Stimulated activated CD8-positive, alpha-beta memory T cell treated with anti-CD3 and anti-CD28 coated beads, Interleukin-7, amount 100 ng/mL, for 1 hour (primary cell): Measurements from ENCODE around the gene RAB1B.
"Not testable (repeated sequence)": the region's sequence is repeated elsewhere in the genome, so short reads cannot be mapped to it uniquely, and the experiment has no call there.

Experiments
- DNase-seq, 2 donors: peaks; one replicate each; pipeline ENCODE4 v3.0.0-alpha.2; 2020; ENCODE audit warnings: low read depth in 2 of 2

The RAB1B gene

DNA sequence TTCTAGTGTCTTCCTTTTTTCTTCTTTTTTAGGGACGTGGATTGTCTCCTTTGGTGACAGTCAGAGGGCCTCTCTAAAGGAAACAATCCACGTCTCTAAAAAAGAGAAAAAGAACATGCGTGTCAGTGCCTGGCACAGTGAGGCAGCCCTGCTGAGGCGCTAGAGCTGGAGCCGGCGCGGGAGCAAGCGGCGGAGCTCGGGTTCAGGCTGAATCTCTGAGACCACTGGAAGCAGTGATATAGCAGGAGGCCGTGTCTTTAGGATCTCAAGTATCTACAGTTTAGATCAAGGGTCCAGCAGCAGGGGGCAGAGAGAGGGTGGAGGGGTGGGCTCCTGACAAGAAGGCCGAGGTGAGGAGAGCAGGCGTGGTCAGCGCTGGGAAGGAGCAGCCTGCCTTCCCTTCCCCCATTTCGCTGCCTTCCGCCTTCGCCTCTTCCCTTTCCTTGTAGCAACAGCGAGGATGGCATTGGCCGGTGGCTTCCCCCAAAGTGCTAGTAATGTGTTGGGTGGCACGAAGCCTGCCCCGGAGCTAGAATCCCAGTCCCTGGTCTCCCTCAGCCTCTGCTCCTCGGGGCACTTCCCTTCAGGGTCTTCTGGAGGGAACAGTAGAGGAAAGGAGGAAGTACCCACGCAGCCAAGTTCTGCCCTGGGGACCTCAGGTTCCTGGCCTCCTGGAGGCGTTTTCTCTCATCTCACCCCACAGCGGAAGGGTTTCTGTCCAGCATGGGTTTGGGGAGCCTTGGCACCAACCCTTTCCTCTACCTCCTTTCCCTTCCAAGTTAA lies 28.2 kb upstream of the RAB1B start:
- DNase-seq: no peak

DNA sequence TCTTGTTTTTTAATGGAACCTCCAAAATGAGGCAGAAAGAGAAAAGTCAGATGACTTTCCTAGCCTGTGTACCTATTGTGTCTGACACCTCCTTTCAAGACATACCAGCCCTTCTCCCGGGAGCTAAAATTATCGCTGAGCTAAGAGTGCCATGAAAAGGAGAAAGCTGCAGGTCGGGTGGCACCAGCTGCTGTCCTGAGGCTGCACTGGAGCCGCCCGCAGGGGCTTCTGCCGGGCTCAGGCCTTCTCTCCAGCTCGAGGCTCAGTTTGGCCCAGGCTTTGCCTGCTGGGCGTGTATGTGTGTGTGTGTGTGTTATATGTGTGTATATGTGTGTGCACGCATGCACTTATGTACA lies 27.7 kb upstream of the RAB1B start:
- DNase-seq: no peak

DNA sequence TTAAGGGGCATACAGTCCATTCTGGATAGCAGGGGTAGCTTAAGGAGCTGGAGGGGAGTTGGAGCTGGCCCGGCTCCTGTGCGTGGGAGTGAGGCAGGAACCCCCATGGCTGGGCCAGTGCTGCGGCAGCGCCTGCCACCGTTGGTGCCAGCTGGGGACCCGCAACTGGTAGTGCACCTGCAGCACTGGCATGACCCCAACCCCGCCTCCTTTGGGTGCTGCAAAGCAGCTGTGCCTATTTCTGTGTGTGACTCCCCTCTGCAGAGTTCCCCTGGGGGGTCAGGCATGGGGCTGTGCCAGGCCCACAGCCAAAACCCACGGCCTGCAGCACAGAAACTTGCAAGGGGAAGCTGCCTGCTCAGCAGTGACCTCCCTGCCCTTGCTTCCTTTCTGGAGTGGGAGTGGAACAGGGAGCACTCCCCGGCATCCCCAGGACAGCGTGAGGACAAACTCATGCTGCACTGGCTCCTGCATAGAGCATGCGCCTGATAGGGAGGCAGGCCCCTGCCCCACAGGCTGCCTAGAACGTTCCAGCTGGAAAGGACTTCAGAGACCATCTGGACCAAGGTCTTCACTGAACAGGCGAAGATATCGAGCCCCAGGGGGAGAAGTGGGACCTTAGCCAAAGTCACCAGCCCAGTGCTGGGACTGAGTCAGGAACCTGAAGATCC lies 26.2 kb upstream of the RAB1B start:
- DNase-seq: no peak

DNA sequence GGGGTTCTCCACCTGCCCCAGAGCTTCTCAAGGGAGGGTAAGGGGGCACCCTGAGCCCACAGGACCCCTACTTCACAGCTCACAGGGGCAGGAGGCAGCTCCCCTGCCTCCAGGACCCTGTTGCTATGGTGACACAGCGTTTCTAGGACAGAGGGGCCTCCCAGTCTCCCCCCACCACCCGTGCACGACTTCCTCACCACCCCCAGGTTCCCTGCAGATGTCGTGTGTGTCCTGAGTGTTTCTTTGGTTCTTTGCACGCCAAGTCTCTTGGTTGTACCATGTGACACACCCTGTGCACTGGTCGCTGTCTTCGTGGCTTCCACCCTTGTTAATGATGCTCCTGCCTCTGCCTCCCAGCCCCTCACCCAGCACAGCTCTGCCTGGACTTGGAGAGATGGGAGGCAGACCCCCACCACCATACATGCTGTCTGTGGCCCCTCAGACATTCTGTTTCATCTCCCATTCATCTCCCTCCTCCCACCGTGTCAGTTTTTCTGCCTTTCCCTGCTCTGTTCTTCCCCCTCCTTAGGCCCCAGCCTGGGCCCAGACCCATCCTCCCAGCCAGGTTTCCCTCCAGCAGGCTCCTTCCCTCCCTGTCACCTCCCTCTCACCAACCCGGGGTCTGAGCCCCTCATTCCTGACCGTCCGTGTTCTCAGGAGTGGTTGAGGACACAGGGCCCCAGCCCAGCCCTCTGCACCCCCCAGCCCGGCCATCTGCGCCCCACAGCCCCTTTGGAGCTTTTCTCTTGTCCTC lies 24.5 kb upstream of the RAB1B start:
- DNase-seq: no peak

DNA sequence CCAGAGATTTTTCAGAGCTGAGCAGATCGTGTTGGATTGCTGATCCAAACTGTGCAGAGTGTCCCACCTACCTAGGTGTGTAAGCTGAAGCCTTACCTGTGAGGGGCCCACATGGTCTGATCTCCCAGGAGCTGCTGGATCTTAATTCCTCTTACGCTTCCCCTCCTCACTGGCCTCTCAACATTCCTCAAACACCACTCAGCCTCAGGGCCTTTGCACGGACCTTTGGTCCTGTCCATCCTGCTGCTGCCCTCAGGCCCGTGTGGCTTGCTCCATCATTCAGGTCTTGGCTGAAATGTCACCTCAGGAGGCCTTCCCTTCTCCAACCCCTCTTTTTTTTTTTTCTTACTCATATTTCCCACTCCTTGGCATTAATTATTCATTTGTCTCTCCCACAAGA lies 21.1 kb upstream of the RAB1B start:
- no peak for DNase-seq

DNA sequence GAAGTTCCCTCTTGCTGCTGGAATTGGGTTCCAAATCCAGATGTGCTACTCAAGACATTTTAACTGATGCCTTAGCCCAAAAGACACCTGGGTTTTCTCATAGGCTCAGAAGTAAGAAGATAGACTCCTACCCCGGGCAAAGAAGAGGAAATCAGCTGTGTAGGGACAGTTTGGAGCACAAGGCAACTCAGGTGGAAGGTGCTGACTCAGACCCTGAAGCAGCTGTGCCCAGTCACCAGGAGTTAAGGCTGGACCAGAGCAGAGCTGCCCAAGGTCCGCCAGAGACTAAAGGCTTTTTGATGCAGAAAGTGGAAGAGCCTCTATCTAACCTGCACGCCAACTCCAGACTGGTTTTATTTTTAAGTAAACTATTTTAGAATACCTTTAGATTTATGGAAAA lies 20.6 kb upstream of the RAB1B start:
- DNase-seq: no peak

DNA sequence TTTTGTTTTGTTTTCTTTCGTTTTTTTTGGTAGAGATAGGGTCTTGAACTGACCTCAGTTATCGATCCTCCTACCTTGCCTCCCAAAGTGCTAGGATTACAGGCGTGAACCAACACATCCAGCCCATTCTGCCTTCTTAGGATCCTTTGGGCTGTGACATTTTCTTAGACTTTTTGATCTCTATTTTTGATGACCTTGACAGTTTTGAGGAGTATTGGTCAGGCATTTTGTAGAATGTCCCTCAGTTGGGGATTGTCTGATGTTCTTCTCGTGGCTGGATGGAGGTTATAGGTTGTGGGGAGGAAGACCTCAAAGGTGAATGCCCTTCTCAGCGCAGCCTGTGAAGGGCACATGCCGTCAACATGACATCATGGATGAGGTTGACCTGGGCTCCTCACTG lies 19.5 kb upstream of the RAB1B start:
- no peak for DNase-seq

DNA sequence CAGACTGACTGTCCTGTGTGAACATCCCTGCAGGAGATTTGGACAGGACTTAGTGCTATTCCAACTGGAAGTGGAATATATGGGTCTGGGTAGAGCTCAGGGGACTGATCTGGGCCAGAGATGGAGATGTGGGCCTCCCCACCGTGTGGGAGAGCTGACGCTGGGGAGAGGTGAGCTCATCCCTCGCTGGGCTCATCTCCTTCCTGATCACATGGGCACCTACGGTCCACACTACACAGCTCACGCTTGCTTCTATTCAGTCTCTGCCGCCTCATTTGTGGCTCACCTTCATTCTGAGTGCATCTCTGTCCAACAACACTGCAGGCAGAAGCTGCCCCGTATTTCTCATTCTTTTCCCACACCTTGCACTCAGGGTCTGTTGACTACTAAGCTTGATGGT lies 16.6 kb upstream of the RAB1B start:
- DNase-seq: no peak

DNA sequence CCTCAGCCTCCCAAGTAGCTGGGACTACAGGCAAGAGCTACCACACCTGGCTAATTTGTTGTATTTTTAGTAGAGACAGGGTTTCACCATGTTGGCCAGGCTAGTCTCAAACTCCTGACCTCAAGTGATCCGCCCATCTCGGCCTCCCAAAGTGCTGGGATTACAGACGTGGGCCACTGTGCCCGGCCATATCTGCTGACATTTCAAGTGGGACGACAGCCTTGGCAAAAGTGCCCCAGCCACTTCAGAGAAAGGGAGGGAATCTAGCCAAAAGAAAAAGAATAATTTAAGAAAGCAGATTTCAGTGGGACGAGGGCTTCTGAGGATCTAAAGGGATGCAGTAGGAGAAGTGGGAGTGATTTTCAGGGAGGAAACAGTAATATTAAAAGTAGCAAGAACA lies 15.4 kb upstream of the RAB1B start:
- DNase-seq: not testable (repeated sequence)

DNA sequence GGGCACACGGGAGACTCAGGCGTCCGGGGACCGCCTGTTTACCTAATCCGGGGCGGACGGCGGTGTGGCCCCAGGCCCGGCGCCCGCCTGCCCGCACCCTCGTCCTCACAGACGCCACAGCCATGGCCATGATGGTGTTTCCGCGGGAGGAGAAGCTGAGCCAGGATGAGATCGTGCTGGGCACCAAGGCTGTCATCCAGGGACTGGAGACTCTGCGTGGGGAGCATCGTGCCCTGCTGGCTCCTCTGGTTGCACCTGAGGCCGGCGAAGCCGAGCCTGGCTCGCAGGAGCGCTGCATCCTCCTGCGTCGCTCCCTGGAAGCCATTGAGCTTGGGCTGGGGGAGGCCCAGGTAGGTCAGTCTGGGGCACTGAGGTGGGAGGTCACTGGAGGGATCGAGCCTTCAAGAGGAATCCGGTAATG lies 10.0 kb upstream of the RAB1B start:
- DNase-seq: no peak

DNA sequence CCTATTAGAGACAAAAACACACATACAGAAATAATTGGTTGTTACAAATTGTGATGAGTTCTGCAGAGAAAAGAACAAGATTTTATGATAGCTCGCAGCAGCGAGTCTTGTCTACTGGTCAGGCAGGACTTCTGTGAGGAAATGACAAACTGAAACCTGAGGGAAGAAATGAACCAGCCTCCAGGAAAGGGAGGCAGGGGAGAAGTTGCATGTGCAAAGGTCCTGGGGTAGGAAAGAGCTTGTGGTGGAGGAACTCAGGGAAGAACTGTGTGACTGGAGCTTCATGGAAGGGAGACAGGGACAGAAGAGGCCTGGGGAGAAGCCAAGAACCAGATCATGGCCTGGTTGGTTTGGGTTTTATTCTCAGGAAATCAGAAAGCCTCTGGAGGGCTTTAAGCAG lies 9.2 kb upstream of the RAB1B start:
- no peak for DNase-seq

DNA sequence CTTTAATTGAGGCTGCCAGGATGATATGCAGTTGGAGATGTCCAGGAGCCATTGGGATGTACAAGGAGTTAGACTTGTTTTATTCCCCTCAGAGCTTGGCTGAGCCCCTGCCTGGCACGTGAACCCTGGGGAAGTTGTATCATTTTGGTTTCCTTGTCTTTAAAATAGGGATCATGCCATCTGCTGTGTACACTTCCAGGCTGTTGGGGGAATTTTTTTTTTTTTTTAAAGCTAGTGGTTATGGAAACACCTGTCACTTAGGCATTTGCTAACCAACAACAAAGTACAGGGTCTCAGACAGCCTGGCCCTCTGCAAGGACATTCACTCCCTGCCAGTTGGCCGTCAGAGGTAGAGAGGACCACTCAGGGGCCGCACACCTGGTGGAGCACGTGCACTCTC lies 8.5 kb upstream of the RAB1B start:
- DNase-seq: no peak

DNA sequence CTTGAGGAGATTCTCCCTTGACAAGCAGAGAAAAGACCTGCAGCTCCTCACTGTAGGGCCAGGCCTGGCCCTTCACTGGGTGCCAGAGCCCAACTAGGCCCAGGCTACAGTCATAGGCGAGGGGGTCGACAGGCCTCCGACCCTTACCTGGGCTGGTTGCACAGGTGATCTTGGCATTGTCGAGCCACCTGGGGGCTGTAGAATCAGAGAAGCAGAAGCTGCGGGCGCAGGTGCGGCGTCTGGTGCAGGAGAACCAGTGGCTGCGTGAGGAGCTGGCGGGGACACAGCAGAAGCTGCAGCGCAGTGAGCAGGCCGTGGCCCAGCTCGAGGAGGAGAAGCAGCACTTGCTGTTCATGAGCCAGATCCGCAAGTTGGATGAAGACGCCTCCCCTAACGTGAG lies 6.9 kb upstream of the RAB1B start:
- no peak for DNase-seq

DNA sequence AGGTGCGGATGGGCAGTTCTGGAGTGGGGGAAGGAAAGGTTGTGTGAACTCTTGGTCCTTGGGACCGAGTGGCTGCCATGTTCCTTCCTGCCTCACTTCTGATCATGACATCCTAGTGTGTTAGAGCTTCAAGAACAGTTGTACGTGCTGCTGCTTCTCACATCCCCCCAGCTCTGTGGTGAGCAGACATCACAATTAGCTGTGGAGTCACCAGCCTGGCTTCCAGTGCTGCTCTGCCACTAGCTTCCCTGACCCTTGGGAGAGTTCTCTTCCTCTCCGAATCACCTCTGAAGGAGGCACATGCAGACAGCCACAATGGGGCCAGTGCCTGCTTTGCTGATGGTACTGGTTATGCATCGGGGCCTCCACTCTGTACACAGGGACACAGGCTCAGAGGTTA lies 6.2 kb upstream of the RAB1B start:
- DNase-seq: no peak

DNA sequence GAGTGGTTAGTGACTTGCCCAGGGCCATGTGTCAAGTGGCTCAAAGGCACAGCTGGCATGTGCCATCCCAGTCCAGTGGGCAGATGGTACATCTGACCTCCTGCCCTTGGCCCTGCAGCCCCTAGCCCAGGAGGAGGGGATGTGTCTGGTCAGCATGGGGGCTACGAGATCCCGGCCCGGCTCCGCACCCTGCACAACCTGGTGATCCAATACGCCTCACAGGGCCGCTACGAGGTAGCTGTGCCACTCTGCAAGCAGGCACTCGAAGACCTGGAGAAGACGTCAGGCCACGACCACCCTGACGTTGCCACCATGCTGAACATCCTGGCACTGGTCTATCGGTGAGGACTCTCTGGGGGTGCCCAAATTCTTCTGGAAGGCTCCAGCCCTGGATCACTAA lies 5.7 kb upstream of the RAB1B start:
- DNase-seq: no peak

DNA sequence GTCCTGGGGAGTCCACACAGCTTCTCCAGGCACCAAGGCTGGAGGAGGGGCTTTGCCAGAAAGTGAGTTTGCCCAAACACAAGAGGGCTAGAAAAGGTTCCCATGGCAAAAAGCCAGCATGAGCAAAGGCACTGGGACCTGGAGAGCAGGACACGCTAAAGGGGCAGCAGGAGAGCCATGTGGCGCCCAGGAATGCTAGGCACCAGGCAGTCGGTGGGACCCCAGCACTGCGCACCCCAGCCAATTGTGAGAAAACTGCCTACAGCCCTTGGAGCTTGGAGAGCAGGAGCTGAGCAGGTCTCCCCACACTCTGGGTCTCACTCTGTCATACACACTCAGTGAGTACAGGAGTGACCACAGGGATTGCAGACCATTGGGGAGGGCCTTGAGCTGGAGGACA lies 5.2 kb upstream of the RAB1B start:
- no peak for DNase-seq

DNA sequence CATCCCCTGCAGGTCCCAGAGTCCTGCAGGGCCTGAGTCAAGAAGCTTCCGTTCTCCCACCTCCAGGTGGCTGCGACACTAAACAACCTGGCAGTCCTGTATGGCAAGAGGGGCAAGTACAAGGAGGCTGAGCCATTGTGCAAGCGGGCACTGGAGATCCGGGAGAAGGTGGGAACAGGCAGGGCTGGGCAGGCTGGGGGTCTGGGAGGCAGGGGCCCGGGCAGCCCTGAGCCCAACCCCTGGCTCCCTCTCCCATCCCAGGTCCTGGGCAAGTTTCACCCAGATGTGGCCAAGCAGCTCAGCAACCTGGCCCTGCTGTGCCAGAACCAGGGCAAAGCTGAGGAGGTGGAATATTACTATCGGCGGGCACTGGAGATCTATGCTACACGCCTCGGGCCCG lies 4.7 kb upstream of the RAB1B start:
- no peak for DNase-seq

DNA sequence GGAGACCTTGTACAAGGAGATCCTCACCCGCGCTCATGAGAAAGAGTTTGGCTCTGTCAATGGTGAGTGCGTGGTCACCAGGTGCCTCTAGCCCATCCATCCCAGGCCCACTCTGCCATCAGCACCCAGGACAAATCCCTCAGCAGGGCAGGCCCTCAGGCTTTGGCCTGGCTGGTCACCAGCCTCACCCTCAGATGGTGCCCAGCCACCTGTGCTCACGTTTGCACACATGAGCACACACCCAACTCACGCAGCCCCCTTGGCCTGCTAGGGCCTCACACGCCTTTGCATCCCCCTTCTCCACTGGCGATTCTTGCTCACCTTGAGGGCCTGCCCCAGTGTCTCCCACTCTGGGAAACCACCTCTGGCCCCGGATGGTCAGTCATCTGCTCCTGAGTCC lies 4.1 kb upstream of the RAB1B start:
- no peak for DNase-seq

DNA sequence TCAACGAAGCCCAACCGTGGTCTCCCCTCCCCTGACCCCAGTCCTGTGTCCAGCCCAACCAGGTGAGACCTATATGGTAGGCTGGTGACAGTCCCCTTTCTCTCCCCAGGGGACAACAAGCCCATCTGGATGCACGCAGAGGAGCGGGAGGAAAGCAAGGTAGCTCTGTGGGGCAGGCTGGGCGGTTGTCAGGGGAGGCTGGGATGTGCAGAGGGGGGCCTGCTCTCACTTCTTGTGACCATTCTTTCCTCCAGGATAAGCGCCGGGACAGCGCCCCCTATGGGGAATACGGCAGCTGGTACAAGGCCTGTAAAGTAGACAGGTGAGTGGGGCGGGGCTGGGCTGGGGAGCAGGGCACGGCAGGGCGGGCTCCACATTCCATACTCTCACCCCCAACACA lies 3.5 kb upstream of the RAB1B start:
- no peak for DNase-seq

DNA sequence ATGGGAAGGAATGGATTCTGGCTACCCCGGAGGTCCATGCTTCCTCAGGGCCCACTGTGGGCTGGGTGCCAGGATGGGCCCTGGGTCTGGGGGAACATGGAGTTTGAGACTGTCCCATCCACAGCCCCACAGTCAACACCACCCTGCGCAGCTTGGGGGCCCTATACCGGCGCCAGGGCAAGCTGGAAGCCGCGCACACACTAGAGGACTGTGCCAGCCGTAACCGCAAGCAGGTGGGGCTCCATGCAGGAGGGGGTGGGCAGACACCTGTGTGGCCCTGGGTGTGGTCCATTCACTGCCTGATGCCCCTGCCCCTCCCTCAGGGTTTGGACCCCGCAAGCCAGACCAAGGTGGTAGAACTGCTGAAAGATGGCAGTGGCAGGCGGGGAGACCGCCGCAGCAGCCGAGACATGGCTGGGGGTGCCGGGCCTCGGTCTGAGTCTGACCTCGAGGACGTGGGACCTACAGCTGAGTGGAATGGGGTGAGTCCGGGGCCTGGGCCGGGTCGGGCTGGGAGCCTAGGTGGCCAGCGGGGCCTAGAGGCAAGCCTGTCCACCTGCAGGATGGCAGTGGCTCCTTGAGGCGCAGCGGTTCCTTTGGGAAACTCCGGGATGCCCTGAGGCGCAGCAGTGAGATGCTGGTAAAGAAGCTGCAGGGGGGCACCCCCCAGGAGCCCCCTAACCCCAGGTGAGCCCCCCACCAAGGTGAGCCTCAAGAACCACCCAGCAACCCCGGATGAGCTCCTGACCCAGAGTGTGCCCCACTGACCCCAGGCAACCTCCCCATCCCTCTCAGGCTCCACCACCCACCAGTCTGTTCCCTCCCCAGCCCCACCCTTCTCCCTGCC lies 2.7 kb upstream of the RAB1B start:
- DNase-seq: no peak

DNA sequence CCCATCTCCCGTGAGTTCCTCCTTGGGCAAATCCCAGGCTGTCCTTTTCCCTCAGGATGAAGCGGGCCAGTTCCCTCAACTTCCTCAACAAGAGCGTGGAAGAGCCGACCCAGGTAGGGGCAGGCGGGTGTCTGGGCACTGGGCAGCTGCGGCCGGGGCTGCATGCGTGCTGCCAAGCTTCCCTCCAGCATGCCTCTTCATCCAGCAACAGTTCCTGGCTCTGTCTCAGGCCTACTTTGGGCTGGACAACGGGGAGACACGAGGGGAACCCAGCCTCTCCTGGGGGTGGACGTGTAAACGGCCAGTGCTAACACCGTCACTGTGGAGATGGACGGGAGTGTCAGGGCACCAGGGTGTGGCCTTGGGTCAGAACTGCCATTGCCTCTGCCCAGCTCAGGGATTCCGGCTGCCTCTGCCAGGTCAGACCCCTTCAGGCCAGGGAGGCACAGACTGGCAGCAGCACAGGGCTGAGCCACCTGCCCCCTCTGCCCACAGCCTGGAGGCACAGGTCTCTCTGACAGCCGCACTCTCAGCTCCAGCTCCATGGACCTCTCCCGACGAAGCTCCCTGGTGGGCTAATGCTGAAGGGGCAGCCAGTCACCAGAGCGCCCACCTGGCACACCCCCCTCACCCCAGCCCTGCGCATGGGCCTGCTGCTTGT lies 1.9 kb upstream of the RAB1B start:
- no peak for DNase-seq

DNA sequence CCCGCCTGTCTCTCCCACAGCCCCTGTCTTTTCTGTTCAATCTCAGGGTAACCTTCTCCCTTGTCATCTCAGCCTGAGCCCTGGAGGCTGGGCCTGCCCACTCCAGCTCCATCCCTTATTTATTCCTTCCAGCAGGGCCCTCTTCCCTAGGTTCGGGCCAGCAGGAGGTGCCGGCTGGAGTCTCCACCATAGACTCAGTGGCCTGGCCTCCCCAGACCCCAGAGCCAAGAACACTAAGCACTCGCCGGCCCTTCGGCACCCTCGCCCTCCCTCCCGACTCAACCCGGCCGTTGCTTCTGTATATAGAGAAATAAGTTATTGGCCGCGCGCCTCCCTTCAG lies 1.4 kb upstream of the RAB1B start:
- DNase-seq: no peak
